ENCODE measurements around the gene VPS13C. TPM values are rescaled to one million over a fixed set of nuclear protein-coding genes. Genes with fewer than 3 reads are reported as not detected.

VPS13C gene
- total RNA-seq, 1 experiment from 2014 or later = 18.6 TPM

DNA sequence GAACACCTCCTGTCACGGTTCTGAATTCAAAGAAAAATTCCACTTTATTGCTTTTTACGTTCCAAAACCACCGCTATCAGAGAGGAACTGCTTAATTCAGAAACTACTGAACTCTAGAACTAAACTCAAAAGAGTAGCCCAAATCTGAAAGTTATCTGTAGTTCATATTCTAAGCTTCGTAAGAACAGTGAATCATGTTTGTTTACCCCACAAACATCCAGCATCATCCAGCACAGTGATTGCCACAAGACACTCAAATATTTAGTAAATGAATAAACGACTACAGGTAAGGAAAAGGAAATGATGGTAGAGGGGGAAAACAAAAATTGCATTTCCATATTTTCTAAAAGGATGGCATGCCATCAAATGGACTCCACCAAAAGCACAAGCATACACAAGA lies 32.3 kb downstream of the VPS13C start:
- Histone ChIP-seq H2AFZ (ENCODE audit: low read depth, low read length, poor library complexity, severe bottlenecking) (no peak overlapping the region), H3K27me3 (ENCODE audit: insufficient read depth, low read length) (no peaks in the 10 kb centered on the region), H3K9me2 (ENCODE audit: insufficient read depth) (no peaks in the 10 kb centered on the region), H3K4me1 (ENCODE audit: control insufficient read depth in 1 of 2, insufficient read depth in 2 of 2, low read length in 2 of 2) (no peaks in the 10 kb centered on the region), H3K9ac (ENCODE audit: low read length) (no peak overlapping the region), H3K4me3 (replicated peaks in 1 of 2; ENCODE audit: low read depth in 1 of 2, low read length in 2 of 2) (no peak overlapping the region), H4K20me1 (ENCODE audit: insufficient read depth) (no peaks in the 10 kb centered on the region), H3K27ac (ENCODE audit: low read depth, low read length) (no peak overlapping the region), H3K4me2 (ENCODE audit: low read length) (no peak overlapping the region), H3K36me3 (ENCODE audit: control insufficient read depth in 1 of 2, insufficient read depth in 2 of 2, low read length in 2 of 2) (no peaks in the 10 kb centered on the region), H3K9me3 (ENCODE audit: control insufficient read depth in 1 of 2, insufficient read depth in 1 of 2, low read depth in 1 of 2, low read length in 2 of 2) (no peaks in the 10 kb centered on the region), H3K79me2 (ENCODE audit: insufficient read depth, low read length) (no peaks in the 10 kb centered on the region)
- no peak for ATAC-seq
- RAD21 ChIA-PET (ENCODE audit: low non-redundant PET in 1 of 2, low total read pairs in 2 of 2, uncharacterized antibody in 2 of 2, unreplicated experiment in 2 of 2) = no interaction called here
- intact Hi-C loops (cut with micrococcal nuclease) = no loop called here
- BruUV-seq (replicated peaks) = no TSS peak
- DNase-seq (ENCODE audit: low read depth, low spot score) = no peak
- POLR2A ChIA-PET = no interaction called here
- TF ChIP-seq TCF7L2 (IDR thresholded peaks at IDR 0.05; ENCODE audit: borderline replicate concordance, extremely low read depth, insufficient read depth, insufficient read length) (no peak), EZH2phosphoT487 (IDR thresholded peaks at IDR 0.05; ENCODE audit: borderline replicate concordance) (no peak), SP1 (IDR thresholded peaks at IDR 0.05; ENCODE audit: low read depth) (no peak), YY1 (IDR thresholded peaks at IDR 0.05; ENCODE audit: extremely low read depth, insufficient replicate concordance, low read depth, low read length) (no peak), EGR1 (IDR thresholded peaks at IDR 0.05; ENCODE audit: low read depth) (no peak), CEBPB (IDR thresholded peaks at IDR 0.05; ENCODE audit: low read depth) (no peak), EZH2 (IDR thresholded peaks at IDR 0.05) (no peak), RAD21 (IDR thresholded peaks at IDR 0.05; ENCODE audit: low read depth) (no peak), FOSL1 (IDR thresholded peaks at IDR 0.05; ENCODE audit: low read depth) (no peak), SIN3A (IDR thresholded peaks at IDR 0.05; ENCODE audit: low read depth) (no peak), ELF1 (IDR thresholded peaks at IDR 0.05; ENCODE audit: borderline replicate concordance, low read depth) (no peak), CBX3 (IDR thresholded peaks at IDR 0.05; ENCODE audit: low read depth) (no peak)
- TF ChIP-seq, protein P1, sequence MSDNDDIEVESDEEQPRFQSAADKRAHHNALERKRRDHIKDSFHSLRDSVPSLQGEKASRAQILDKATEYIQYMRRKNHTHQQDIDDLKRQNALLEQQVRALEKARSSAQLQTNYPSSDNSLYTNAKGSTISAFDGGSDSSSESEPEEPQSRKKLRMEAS (IDR thresholded peaks at IDR 0.05) = no peak
- CTCF ChIA-PET = no interaction called here

DNA sequence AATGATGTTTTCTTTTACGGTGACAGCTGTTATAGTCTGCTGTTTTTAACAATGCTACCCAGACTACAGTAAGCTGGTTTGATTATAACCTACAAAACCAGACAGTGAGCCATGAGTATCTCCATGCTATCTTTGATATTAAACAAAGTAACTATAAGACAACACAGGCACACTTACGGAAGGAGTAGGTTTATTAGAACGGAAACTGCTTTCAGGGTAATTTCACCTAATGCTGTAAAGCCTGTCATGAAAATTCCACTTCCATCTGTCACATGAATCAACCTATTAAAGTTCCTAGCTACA lies 33.0 kb downstream of the VPS13C start:
- BruUV-seq (replicated peaks) = no TSS peak

More for the DNA sequence above, 33.0 kb downstream of the VPS13C start:
- Histone ChIP-seq H3K27me3 (ENCODE audit: insufficient read depth, low read length) (no peaks in the 10 kb centered on the region), H3K9me3 (ENCODE audit: control insufficient read depth in 1 of 2, insufficient read depth in 1 of 2, low read depth in 1 of 2, low read length in 2 of 2) (no peaks in the 10 kb centered on the region), H3K9me2 (ENCODE audit: insufficient read depth) (no peaks in the 10 kb centered on the region), H3K79me2 (ENCODE audit: insufficient read depth, low read length) (no peaks in the 10 kb centered on the region), H3K4me2 (ENCODE audit: low read length) (no peak overlapping the region), H3K9ac (ENCODE audit: low read length) (no peak overlapping the region), H4K20me1 (ENCODE audit: insufficient read depth) (no peaks in the 10 kb centered on the region), H2AFZ (ENCODE audit: low read depth, low read length, poor library complexity, severe bottlenecking) (no peak overlapping the region), H3K4me3 (replicated peaks in 1 of 2; ENCODE audit: low read depth in 1 of 2, low read length in 2 of 2) (no peak overlapping the region), H3K36me3 (ENCODE audit: control insufficient read depth in 1 of 2, insufficient read depth in 2 of 2, low read length in 2 of 2) (no peaks in the 10 kb centered on the region), H3K27ac (ENCODE audit: low read depth, low read length) (no peak overlapping the region), H3K4me1 (ENCODE audit: control insufficient read depth in 1 of 2, insufficient read depth in 2 of 2, low read length in 2 of 2) (no peaks in the 10 kb centered on the region)
- TF ChIP-seq EGR1 (IDR thresholded peaks at IDR 0.05; ENCODE audit: low read depth) (no peak), CBX3 (IDR thresholded peaks at IDR 0.05; ENCODE audit: low read depth) (no peak), ZFX (IDR thresholded peaks at IDR 0.05) (no peak), POLR2AphosphoS5 (IDR thresholded peaks at IDR 0.05; ENCODE audit: low read depth, low read length) (no peak), POLR2A (IDR thresholded peaks at IDR 0.05; ENCODE audit: borderline replicate concordance, extremely low read depth, insufficient read depth, insufficient read length) (no peak), FOSL1 (IDR thresholded peaks at IDR 0.05; ENCODE audit: low read depth) (no peak), RAD21 (IDR thresholded peaks at IDR 0.05; ENCODE audit: low read depth) (no peak), CTCF (IDR thresholded peaks at IDR 0.05 in 2 of 3, conservative IDR thresholded peaks at IDR 0.05 in 1 of 3; ENCODE audit: borderline replicate concordance in 1 of 3, insufficient read depth in 1 of 3, low read depth in 2 of 3, low read length in 2 of 3) (no peak), TCF7L2 (IDR thresholded peaks at IDR 0.05; ENCODE audit: borderline replicate concordance, extremely low read depth, insufficient read depth, insufficient read length) (no peak), CEBPB (IDR thresholded peaks at IDR 0.05; ENCODE audit: low read depth) (no peak), EZH2 (IDR thresholded peaks at IDR 0.05) (no peak), ELF1 (IDR thresholded peaks at IDR 0.05; ENCODE audit: borderline replicate concordance, low read depth) (no peak), SRF (IDR thresholded peaks at IDR 0.05; ENCODE audit: low read depth) (no peak), ZNF274 (IDR thresholded peaks at IDR 0.05; ENCODE audit: low read depth, low read length) (no peak), ATF3 (IDR thresholded peaks at IDR 0.05) (no peak), YY1 (IDR thresholded peaks at IDR 0.05; ENCODE audit: extremely low read depth, insufficient replicate concordance, low read depth, low read length) (no peak)
- TF ChIP-seq, protein P1 (IDR thresholded peaks at IDR 0.05) = no peak
- ATAC-seq (no peak), DNase-seq (ENCODE audit: low read depth, low spot score) (no peak)
- POLR2A ChIA-PET = no interaction called here
- intact Hi-C loops (cut with micrococcal nuclease) = no loop called here
- CTCF ChIA-PET = no interaction called here
- RAD21 ChIA-PET (ENCODE audit: low non-redundant PET in 1 of 2, low total read pairs in 2 of 2, uncharacterized antibody in 2 of 2, unreplicated experiment in 2 of 2) = no interaction called here
